HG02970 (cell line): ENCODE data around the gene MAGED1.
"Not testable (repeated sequence)": the region's sequence is repeated elsewhere in the genome, so short reads cannot be mapped to it uniquely, and the experiment has no call there.

Source experiments
- ATAC-seq: cut with Tn5 transposase; IDR thresholded peaks from one replicate; pipeline ENCODE4 v1.9.1; 2021; ENCODE audit warnings: mild to moderate bottlenecking, moderate library complexity, moderate number of reproducible peaks; ENCODE audit not compliant: unreplicated experiment, low FRiP score

MAGED1 gene

DNA sequence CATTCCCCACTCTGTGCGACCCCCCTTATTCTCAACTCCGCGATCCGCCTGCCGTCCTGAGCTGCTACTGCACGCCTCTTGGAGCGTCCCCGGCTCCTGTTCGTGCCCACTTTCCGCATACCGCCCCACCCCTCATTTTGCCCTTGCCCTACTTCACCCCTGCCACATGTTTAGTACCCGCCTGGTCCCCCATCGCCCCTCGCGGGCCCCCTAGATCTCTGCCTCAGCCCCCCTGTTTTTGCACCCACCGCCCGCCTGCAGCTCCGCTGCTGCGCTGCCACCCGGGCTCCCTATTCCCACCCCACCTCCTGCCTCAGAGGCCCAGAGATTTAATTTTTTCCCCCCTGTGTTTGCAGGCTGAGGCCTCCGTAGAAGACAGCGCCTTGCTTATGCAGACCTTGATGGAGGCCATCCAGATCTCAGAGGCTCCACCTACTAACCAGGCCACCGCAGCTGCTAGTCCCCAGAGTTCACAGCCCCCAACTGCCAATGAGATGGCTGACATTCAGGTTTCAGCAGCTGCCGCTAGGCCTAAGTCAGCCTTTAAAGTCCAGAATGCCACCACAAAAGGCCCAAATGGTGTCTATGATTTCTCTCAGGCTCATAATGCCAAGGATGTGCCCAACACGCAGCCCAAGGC is 1.4 kb downstream of the MAGED1 start:
- ATAC-seq, result no peak

DNA sequence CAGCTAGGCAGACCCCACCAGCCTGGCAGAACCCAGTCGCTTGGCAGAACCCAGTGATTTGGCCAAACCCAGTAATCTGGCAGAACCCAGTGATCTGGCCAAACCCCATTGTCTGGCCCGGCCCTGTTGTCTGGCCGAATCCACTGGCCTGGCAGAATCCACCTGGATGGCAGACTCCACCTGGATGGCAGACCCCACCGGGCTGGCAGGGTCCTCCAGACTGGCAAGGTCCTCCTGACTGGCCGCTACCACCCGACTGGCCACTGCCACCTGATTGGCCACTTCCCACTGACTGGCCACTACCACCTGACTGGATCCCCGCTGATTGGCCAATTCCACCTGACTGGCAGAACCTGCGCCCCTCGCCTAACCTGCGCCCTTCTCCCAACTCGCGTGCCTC is 3.2 kb downstream of the MAGED1 start:
- no peak for ATAC-seq

GRCh38 chrX:51899741-51900140 is 6.3 kb downstream of the MAGED1 start:
- no peak for ATAC-seq

GRCh38 chrX:51902510-51903050 is 9.2 kb downstream of the MAGED1 start:
- no peak for ATAC-seq

GRCh38 chrX:51905152-51905551 is 11.7 kb downstream of the MAGED1 start:
- ATAC-seq, result not testable (repeated sequence)

- ATAC-seq, result no peak
Measured at GRCh38 chrX:51905711-51906110, 12.3 kb downstream of the MAGED1 start.

- no peak for ATAC-seq
Measured at GRCh38 chrX:51917604-51918003, 24.2 kb downstream of the MAGED1 start.

- no peak for ATAC-seq
Measured at GRCh38 chrX:51922561-51922960, 29.1 kb downstream of the MAGED1 start.

- ATAC-seq, result no peak
Measured at GRCh38 chrX:51931566-51932150, 38.2 kb downstream of the MAGED1 start.
